PC-9 (cell line): ENCODE data around the gene F11.

Source experiments
- CTCF ChIP-seq: fragments of 200-600 bp; sonication (generic); conservative IDR thresholded peaks from 2 replicates; pipeline ENCODE4 v1.6.1; 2017; ENCODE audit warnings: mixed run types, antibody characterized with exemption, mild to moderate bottlenecking, moderate library complexity
- EZH2 ChIP-seq: fragments of 200-600 bp; sonication (generic); IDR thresholded peaks from 2 replicates; pipeline ENCODE4 v1.8.0; 2017; ENCODE audit warnings: antibody characterized with exemption, low read depth

GRCh38 chr4:186234367-186234766 is 31.6 kb upstream of the F11 start:
- TF ChIP-seq CTCF, result no peak
- TF ChIP-seq EZH2, result no peak
